ENCODE data around the gene RNF19B.

- TF ChIP-seq POLR2A (IDR thresholded peaks at IDR 0.05; ENCODE audit: low read length): no peak
- TF ChIP-seq CTCF (IDR thresholded peaks at IDR 0.05): no peak
- TF ChIP-seq KDM5A (IDR thresholded peaks at IDR 0.05): no peak
- no peak for TF ChIP-seq HDAC2 (IDR thresholded peaks at IDR 0.05)
- no peak for TF ChIP-seq MAFK (IDR thresholded peaks at IDR 0.05; ENCODE audit: partially characterized antibody)
- no peak for TF ChIP-seq ESRRA (IDR thresholded peaks at IDR 0.05; ENCODE audit: borderline replicate concordance, low read length)
- TF ChIP-seq ZC3H11A (IDR thresholded peaks at IDR 0.05): no peak
- TF ChIP-seq HOXA7 (CRISPR knock-in tag; IDR thresholded peaks at IDR 0.05): no peak
- TF ChIP-seq KDM1A (IDR thresholded peaks at IDR 0.05; ENCODE audit: low read depth): no peak
- TF ChIP-seq POLR2AphosphoS2 (conservative IDR thresholded peaks at IDR 0.05; ENCODE audit: low read length): no peak
- no peak for TF ChIP-seq USF2 (IDR thresholded peaks at IDR 0.05)
- TF ChIP-seq MAX (IDR thresholded peaks at IDR 0.05): no peak
- no peak for TF ChIP-seq HES2 (IDR thresholded peaks at IDR 0.05)
Observed at GRCh38 chr1:32919811-32920733, 44.5 kb downstream of the RNF19B start.
